ENCODE data around the gene BMERB1. TPM values are rescaled to one million over a fixed set of nuclear protein-coding genes. Genes with fewer than 3 reads are reported as not detected.
"Not testable (repeated sequence)": the region's sequence is repeated elsewhere in the genome, so short reads cannot be mapped to it uniquely, and the experiment has no call there.

Gene BMERB1
- total RNA-seq: 11.2 and 15.9 TPM in 2 replicates

GRCh38 chr16:15434425-15435215 lies at the start of gene BMERB1:
Gene BMERB1, plus strand, starts transcription at chr16:15434588. Its CDS starts 66 bp downstream, at chr16:15434654.
- DNase-seq (ENCODE audit: low read depth in 2 of 2): peak; percentile 20 to 61

DNA sequence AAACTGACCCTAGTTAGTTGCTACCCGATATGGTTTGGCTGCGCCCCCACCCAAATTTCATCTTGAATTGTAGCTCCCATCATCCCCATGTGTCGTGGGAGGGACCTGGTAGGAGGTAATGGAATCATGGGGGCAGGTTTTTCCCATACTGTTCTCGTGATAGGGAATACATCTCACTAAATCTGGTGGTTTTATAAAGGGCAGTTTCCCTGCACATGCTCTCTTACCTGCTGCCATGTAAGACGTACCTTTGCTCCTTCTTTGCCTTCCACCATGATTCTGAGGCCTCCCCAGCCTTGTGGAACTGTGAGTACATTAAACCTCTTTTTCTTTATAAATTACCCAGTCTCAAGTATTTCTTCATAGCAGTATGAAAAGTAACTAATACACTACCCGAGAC lies 46.3 kb upstream of the BMERB1 start:
- not testable (repeated sequence) for DNase-seq (ENCODE audit: low read depth in 2 of 2)

GRCh38 chr16:15389916-15390315 lies 44.5 kb upstream of the BMERB1 start:
- DNase-seq (ENCODE audit: low read depth in 2 of 2): not testable (repeated sequence)

DNA sequence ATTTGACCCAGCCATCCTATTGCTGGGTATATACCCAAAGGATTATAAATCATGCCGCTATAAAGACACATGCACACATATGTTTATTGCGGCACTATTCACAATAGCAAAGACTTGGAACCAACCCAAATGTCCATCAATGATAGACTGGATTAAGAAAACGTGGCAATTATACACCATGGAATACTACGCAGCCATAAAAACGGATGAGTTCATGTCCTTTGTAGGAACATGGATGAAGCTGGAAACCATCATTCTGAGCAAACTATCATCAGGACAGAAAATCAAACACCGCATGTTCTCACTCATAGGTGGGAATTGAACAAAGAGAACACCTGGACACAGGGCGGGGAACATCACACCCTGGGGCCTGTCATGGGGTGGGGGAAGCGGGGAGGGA lies 41.4 kb upstream of the BMERB1 start:
- not testable (repeated sequence) for DNase-seq (ENCODE audit: low read depth in 2 of 2)

- DNase-seq (ENCODE audit: low read depth in 2 of 2): not testable (repeated sequence)
These were observed 38.5 kb upstream of the BMERB1 start, which contains the start of gene MPV17L for GRCh38 chr16:15395631-15396508. Gene MPV17L, plus strand, starts transcription at chr16:15395754. Its CDS starts 144 bp downstream, at chr16:15395898.

- DNase-seq (ENCODE audit: low read depth in 2 of 2): not testable (repeated sequence)
These were observed 37.9 kb upstream of the BMERB1 start for GRCh38 chr16:15396509-15396829.

GRCh38 chr16:15396948-15397594 lies 37.3 kb upstream of the BMERB1 start:
- no peak for DNase-seq (ENCODE audit: low read depth in 2 of 2)

DNA sequence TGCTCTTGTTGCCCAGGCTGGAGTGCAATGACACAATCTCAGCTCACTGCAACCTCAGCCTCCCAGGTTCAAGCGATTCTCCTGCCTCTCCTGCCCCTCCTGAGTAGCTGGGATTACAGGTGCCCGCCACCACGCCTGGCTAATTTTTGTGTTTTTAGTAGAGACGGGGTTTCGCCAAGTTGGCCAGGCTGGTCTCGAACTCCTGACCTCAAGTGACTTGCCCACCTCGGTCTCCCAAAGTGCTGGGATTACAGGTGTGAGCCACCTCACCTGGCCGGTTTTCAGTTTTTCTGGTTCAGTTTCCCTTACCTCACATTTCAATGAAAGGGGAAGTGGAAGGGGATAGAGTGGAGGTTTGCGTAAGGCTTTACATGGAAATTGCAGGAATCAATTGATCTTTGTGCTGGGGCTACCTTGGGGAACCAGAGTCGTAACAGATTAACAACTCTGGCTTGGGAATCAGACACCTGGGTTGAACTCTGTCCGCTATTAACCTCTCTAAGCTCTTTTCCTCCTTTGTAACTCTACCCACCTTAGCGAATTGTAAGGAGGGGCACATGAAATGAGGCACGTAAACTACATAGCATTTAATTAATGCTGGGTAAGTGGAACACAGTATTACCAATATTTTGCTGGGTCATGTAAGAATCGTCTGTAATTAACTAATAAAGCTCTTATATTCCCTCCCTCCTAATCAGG lies 35.6 kb upstream of the BMERB1 start:
- DNase-seq (ENCODE audit: low read depth in 2 of 2): no peak

GRCh38 chr16:15399317-15399716 lies 35.1 kb upstream of the BMERB1 start:
- no peak for DNase-seq (ENCODE audit: low read depth in 2 of 2)

DNA sequence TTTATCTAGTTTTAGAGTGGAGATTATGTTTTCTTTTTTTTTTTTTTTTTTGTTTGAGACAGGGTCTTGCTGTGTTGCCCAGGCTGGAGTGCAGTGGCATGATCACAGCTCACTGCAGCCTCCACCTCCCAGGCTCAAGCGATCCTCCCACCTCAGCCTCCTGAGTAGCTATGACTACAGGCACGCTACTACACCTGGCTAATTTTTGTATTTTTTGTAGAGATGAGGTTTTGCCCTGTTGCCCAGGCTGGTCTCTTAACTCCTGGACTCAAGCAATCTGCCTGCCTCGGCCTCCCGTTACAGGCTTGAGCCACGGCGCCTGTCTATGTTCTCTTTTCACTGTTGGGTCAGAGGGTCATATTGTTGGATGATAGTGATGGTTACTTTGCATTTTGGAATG lies 34.1 kb upstream of the BMERB1 start:
- DNase-seq (ENCODE audit: low read depth in 2 of 2): not testable (repeated sequence)

DNA sequence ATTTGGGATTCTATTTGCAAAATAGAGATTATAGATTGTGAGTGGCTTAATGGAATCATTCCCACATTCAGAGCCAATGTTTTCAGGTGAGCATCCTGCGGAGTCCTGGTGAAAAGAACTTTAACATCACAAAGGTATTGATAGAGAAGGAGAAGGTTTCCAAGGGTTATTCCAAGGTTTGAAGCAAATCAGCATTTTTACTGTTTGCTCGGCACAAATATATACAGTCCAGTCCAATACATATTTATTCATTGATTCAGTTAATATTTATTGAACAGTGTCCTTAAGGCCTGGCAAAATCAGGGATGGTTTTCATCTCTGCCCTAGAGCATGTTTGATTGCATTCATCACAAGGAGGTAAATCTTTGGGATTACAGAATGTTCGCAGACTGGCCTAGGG lies 32.4 kb upstream of the BMERB1 start:
- DNase-seq (ENCODE audit: low read depth in 2 of 2): no peak

DNA sequence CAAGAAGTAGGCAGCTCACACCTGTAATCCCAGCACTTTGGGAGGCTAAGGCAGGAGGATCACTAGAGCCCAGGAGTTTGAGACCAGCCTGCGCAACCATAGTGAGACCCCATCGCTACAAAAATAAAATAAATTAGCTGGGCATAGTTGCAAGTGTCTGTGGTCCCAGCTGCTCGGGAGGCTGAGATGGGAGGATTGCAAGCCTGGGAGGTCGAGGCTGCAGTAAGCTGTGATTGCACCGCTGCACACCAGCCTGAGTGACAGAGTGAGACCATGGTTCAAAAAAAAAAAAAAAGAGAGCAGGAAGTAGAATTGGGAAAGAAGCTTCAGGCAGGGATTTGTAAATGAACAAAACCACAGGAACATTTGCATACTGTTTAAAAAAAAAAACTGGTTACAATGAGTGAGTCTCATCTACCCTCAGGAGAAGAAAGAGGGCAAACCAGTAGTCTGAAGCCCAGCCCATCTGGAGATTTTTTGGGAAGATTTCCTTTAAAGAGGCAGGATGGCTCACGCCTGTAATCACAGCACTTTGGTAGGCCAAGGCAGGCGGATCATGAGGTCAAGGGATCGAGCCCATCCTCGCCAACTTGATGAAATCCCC lies 30.9 kb upstream of the BMERB1 start:
- DNase-seq (ENCODE audit: low read depth in 2 of 2): no peak

- DNase-seq (ENCODE audit: low read depth in 2 of 2): not testable (repeated sequence)
These were observed 30.3 kb upstream of the BMERB1 start for GRCh38 chr16:15404091-15404490.

DNA sequence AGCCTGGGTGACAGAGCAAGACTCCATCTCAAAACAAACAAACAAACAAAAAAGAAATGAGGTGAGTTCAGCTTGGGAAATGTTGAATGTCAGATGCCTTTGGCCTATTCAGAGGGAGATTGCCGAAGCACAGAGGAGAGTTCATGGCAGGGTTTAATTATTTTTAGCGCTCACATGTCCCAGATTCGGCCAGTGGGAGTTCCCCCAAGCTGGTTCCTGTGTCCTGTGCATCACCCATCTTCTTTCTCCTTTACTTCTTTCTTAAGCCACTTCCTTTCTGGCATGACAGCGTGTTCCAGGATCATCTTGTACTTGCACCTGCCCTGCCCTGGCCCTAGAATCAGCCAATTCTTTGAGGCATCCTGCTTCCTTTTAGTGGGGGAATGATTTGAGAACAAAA lies 29.6 kb upstream of the BMERB1 start:
- DNase-seq (ENCODE audit: low read depth in 2 of 2): no peak

GRCh38 chr16:15407756-15408155 lies 26.6 kb upstream of the BMERB1 start:
- DNase-seq (ENCODE audit: low read depth in 2 of 2): not testable (repeated sequence)

DNA sequence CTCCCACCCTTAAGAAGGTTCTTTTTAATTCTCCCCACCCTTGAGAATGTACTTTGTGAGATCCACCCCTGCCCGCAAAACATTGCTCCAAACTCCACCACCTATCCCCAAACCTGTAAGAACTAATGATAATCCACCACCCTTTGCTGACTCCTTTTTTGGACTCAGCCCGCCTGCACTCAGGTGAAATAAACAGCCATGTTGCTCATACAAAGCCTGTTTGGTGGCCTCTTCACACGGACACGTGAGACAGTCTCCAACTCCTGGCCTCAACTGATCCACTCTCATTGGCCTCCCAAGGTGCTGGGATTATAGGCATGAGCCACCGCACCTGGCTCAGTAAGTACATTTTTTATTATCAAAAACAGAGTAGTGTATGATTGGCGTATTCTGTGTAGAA lies 24.9 kb upstream of the BMERB1 start:
- not testable (repeated sequence) for DNase-seq (ENCODE audit: low read depth in 2 of 2)

- no peak for DNase-seq (ENCODE audit: low read depth in 2 of 2)
These were observed 18.8 kb upstream of the BMERB1 start for GRCh38 chr16:15415511-15415985.

DNA sequence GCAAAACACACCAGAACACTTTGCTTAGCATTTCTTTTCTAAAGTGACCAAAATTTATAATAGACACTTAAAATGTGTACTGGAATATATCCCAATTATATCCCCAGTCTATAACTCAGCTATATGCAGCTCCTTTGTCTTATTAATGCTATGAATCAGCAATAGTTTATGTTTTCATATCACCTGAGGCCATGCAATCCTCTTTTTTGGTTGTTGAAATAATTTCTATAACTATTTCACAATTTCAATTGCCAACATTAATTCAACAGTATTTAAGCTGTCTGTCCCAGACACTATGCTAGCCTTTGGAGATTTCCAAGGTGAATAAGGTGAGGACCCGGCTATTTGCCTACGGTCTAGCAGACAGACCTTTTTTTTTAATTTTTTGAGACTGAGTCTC lies 17.2 kb upstream of the BMERB1 start:
- no peak for DNase-seq (ENCODE audit: low read depth in 2 of 2)

DNA sequence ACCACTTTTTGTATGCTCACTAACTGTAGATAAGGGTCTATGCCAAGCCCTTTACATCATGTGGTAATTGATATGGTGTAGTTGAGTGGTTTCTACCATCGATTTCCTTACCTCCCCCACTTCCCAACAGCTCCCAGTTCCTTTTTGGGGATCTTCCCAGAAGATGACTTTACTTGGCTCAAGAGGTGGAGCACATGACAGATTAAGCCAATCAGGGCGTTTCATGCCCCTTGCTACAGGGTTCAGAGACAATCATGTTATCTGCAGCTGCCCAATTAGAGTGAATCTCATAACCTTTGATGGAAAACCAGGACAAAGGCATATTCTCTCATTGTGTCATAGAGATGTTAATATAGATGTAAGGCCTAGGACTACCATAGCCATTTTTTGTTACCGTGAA lies 16.2 kb upstream of the BMERB1 start:
- DNase-seq (ENCODE audit: low read depth in 2 of 2): no peak

- DNase-seq (ENCODE audit: low read depth in 2 of 2): not testable (repeated sequence)
These were observed 12.7 kb upstream of the BMERB1 start for GRCh38 chr16:15421696-15422095.

- DNase-seq (ENCODE audit: low read depth in 2 of 2): no peak
These were observed 12.2 kb upstream of the BMERB1 start for GRCh38 chr16:15422222-15422621.

All from dermis microvascular lymphatic vessel endothelial cell (primary cell).